ENCODE data around the gene PCDHA13.
"Not testable (repeated sequence)": the region's sequence is repeated elsewhere in the genome, so short reads cannot be mapped to it uniquely, and the experiment has no call there.

Gene PCDHA13, protein sequence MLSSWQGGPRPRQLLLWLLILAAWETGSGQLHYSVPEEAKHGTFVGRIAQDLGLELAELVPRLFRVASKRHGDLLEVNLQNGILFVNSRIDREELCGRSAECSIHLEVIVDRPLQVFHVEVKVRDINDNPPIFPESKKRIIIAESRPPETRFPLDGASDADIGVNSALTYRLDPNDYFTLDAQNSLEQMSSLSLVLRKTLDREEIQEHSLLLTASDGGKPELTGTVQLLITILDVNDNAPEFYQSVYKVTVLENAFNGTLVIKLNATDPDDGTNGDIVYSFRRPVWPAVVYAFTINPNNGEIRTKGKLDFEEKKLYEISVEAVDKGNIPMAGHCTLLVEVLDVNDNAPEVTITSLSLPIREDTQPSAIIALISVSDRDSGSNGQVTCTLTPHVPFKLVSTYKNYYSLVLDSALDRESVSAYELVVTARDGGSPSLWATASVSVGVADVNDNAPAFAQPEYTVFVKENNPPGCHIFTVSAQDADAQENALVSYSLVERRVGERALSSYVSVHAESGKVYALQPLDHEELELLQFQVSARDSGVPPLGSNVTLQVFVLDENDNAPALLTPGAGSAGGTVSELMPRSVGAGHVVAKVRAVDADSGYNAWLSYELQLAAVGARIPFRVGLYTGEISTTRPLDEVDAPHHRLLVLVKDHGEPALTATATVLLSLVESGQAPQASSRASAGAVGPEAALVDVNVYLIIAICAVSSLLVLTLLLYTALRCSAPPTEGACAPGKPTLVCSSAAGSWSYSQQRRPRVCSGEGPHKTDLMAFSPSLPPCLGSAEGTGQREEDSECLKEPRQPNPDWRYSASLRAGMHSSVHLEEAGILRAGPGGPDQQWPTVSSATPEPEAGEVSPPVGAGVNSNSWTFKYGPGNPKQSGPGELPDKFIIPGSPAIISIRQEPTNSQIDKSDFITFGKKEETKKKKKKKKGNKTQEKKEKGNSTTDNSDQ

DNA sequence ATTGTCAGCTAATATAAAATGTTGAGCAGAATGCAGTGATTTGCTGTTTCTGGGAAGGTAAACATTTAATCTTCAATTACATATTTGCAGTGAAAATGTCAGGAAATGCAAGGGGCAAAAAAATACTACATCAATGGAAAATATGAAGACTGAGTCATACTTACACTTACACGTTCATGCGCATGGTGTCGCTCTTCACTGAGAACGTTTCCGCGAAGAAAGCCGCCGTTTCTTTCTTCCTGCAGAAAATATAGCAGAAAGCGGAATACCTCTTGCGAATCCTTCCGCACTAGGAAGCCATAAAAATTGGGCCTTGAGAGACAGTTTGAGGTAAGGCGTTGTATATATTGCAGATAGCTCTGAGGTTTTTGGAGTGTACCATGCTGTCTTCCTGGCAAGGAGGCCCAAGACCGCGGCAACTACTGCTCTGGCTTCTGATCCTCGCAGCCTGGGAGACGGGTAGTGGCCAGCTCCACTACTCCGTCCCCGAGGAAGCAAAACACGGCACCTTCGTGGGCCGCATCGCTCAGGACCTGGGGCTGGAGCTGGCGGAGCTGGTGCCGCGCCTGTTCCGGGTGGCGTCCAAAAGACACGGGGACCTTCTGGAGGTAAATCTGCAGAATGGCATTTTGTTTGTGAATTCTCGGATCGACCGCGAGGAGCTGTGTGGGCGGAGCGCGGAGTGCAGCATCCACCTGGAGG lies at the start of gene PCDHA13:
Gene PCDHA13, plus strand, starts transcription at position 236 of the 702 bp plus-strand sequence. Its CDS starts 145 bp downstream, at position 381.
- no peak for DNase-seq

DNA sequence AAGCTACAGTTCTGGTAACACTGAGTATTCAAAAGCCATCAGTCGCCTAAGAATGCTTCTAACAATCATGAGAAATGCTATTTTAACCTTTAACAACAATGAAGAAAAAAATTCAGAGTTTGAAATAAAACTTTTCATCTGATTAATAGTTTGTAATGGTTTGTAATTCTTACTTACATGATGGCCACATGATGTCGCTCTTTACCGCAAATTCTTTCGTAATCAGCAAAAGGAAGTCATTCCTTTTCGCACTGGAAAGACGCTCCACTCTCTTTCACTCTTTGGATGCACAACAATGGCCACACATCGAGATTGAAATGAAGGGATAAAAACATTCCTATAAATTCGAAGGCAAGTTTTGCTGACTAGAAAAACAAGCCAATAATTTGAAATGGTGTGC lies 47.9 kb upstream of the PCDHA13 start, which contains the start of gene PCDHA7:
Gene PCDHA7, plus strand, starts transcription at position 277 of the 400 bp plus-strand sequence. Its CDS starts 115 bp downstream, at position 392.
- DNase-seq = no peak

DNA sequence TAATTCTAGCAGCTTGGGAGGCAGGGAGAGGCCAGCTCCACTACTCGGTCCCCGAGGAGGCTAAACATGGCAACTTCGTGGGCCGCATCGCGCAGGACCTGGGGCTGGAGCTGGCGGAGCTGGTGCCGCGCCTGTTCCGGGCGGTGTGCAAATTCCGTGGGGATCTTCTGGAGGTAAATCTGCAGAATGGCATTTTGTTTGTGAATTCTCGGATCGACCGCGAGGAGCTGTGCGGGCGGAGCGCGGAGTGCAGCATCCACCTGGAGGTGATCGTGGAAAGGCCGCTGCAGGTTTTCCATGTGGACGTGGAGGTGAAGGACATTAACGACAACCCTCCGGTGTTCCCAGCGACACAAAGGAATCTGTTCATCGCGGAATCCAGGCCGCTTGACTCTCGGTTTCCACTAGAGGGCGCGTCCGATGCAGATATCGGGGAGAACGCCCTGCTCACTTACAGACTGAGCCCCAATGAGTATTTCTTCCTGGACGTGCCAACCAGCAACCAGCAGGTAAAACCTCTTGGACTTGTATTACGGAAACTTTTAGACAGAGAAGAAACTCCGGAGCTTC lies 47.4 kb upstream of the PCDHA13 start:
- DNase-seq = not testable (repeated sequence)

DNA sequence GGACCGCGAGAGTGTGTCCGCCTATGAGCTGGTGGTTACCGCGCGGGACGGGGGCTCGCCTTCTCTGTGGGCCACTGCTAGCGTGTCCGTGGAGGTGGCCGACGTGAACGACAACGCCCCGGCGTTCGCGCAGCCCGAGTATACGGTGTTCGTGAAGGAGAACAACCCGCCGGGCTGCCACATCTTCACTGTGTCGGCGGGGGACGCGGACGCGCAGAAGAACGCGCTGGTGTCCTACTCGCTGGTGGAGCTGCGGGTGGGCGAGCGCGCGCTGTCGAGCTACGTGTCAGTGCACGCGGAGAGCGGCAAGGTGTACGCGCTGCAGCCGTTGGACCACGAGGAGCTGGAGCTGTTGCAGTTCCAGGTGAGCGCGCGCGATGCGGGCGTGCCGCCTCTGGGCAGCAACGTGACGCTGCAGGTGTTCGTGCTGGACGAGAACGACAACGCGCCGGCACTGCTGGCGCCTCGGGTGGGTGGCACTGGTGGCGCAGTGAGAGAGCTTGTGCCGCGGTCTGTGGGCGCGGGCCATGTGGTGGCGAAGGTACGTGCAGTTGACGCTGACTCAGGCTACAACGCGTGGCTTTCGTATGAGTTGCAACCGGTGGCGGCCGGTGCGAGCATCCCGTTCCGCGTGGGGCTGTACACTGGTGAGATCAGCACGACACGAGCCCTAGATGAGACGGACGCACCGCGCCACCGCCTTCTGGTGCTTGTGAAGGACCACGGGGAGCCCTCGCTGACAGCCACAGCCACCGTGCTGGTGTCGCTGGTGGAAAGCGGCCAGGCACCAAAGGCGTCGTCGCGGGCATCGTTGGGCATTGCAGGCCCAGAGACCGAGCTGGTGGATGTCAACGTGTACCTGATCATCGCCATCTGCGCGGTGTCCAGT lies 46.1 kb upstream of the PCDHA13 start:
- no peak for DNase-seq

DNA sequence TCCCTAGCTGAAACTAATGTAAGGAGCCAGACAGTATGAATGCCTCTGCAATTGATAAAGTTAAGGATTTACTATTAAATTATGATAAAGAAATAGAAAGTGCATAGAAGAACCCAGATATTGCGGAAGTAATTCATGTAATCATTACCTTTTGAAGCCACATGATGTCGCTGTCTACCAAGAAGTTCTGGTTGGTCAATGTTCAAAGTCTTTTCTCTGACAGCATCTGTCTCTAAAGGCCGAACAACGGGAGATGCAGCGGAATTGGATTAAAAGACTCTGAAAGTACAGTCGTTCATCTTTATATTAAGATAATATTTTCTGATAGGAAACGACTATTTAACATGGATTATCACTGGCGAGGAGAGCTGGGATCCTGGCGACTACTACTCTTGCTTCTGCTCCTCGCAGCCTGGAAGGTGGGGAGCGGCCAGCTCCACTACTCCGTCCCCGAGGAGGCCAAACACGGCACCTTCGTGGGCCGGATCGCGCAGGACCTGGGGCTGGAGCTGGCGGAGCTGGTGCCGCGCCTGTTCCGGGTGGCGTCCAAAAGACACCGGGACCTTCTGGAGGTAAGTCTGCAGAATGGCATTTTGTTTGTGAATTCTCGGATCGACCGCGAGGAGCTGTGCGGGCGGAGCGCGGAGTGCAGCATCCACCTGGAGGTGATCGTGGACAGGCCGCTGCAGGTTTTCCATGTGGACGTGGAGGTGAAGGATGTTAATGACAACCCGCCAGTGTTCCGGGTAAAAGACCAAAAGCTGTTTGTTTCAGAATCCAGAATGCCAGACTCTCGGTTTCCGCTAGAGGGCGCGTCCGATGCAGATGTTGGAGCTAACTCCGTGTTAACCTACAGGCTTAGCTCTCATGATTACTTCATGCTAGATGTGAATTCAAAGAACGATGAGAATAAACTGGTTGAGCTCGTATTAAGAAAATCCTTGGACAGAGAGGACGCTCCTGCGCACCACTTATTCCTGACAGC lies 40.7 kb upstream of the PCDHA13 start, which contains the start of gene PCDHA8:
Gene PCDHA8, plus strand, starts transcription at position 210 of the 985 bp plus-strand sequence. Its CDS starts 135 bp downstream, at position 345.
- DNase-seq = no peak

DNA sequence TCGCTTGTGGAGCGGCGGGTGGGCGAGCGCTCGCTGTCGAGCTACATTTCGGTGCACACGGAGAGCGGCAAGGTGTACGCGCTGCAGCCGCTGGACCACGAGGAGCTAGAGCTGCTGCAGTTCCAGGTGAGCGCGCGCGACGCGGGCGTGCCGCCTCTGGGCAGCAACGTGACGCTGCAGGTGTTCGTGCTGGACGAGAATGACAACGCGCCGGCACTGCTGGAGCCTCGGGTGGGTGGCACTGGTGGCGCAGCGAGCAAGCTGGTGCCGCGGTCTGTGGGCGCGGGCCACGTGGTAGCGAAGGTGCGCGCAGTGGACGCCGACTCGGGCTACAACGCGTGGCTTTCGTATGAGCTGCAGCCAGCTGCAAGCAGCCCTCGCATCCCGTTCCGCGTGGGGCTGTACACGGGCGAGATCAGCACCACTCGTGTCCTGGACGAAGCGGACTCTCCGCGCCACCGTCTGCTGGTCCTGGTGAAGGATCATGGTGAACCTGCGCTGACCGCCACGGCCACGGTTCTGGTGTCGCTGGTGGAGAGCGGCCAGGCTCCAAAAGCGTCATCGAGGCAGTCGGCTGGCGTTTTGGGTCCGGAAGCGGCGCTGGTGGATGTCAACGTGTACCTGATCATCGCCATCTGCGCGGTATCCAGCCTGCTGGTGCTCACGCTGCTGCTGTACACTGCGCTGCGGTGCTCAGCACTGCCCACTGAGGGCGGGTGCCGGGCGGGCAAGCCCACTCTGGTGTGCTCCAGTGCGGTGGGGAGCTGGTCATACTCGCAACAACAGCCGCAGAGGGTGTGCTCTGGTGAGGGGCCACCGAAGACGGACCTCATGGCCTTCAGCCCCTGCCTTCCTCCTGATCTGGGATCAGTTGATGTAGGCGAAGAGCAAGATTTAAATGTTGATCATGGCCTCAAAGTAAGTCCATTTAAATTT lies 38.9 kb upstream of the PCDHA13 start:
- DNase-seq = no peak

DNA sequence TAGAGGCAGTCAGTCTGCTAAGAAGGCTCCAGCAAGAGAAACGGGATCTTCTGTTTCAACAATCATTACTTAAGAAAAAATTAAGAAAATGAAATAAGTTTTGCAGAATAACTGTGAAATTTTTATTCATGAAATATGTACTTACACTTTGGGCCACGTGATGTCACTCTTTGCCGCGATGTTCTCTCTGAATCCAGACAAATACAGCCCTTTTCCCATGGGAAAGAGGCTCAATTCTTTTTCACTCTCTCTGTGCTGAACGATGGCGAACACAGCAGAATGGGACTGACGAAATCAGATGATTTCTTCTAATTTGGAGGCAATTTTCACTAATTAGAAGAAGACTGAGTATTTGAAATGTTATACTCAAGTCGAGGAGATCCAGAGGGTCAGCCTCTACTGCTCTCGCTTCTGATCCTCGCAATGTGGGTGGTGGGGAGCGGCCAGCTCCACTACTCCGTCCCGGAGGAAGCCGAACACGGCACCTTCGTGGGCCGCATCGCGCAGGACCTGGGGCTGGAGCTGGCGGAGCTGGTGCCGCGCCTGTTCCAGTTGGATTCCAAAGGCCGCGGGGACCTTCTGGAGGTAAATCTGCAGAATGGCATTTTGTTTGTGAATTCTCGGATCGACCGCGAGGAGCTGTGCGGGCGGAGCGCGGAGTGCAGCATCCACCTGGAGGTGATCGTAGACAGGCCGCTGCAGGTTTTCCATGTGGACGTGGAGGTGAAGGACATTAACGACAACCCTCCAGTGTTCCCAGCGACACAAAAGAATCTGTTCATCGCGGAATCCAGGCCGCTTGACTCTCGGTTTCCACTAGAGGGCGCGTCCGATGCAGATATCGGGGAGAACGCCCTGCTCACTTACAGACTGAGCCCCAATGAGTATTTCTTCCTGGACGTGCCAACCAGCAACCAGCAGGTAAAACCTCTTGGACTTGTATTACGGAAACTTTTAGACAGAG lies 33.5 kb upstream of the PCDHA13 start, which contains the start of gene PCDHA9:
Gene PCDHA9, plus strand, starts transcription at position 244 of the 964 bp plus-strand sequence. Its CDS starts 114 bp downstream, at position 358.
- not testable (repeated sequence) for DNase-seq

DNA sequence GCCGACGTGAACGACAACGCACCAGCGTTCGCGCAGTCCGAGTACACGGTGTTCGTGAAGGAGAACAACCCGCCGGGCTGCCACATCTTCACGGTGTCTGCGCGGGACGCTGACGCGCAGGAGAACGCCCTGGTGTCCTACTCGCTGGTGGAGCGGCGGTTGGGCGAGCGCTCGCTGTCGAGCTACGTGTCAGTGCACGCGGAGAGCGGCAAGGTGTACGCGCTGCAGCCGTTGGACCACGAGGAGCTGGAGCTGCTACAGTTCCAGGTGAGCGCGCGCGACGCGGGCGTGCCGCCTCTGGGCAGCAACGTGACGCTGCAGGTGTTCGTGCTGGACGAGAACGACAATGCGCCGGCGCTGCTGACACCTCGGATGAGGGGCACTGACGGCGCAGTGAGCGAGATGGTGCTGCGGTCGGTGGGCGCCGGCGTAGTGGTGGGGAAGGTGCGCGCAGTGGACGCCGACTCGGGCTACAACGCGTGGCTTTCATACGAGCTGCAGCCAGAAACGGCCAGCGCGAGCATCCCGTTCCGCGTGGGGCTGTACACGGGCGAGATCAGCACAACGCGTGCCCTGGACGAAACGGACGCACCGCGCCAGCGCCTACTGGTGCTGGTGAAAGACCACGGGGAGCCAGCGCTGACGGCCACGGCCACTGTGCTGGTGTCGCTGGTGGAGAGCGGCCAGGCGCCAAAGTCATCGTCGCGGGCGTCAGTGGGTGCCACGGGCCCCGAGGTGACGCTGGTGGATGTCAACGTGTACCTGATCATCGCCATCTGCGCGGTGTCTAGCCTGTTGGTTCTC lies 31.9 kb upstream of the PCDHA13 start:
- not testable (repeated sequence) for DNase-seq

DNA sequence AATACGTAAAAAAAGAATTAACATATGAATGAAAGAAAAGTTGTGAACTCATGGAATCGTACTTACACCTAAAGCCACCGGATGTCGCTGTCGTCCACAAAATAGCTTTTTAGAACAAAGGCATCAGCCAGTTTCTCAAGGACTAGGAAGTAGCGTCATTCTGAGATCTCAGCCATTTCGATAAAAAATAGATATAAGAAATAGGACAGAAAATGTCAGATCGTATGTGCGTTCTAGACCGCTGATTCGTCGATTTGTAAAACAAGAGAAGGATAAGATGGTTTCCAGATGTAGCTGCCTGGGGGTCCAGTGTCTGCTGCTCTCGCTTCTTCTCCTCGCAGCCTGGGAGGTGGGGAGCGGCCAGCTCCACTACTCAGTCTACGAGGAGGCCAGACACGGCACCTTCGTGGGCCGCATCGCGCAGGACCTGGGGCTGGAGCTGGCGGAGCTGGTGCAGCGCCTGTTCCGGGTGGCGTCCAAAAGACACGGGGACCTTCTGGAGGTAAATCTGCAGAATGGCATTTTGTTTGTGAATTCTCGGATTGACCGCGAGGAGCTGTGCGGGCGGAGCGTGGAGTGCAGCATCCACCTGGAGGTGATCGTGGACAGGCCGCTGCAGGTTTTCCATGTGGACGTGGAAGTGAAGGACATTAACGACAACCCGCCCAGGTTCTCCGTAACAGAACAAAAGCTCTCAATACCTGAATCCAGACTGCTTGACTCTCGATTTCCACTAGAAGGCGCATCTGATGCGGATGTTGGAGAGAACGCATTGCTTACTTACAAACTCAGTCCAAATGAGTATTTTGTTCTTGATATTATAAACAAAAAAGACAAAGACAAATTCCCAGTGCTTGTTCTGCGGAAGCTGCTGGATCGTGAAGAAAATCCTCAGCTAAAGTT lies 25.9 kb upstream of the PCDHA13 start, which contains the start of gene PCDHA10:
Gene PCDHA10, plus strand, starts transcription at position 126 of the 903 bp plus-strand sequence. Its CDS starts 152 bp downstream, at position 278.
- DNase-seq = no peak

DNA sequence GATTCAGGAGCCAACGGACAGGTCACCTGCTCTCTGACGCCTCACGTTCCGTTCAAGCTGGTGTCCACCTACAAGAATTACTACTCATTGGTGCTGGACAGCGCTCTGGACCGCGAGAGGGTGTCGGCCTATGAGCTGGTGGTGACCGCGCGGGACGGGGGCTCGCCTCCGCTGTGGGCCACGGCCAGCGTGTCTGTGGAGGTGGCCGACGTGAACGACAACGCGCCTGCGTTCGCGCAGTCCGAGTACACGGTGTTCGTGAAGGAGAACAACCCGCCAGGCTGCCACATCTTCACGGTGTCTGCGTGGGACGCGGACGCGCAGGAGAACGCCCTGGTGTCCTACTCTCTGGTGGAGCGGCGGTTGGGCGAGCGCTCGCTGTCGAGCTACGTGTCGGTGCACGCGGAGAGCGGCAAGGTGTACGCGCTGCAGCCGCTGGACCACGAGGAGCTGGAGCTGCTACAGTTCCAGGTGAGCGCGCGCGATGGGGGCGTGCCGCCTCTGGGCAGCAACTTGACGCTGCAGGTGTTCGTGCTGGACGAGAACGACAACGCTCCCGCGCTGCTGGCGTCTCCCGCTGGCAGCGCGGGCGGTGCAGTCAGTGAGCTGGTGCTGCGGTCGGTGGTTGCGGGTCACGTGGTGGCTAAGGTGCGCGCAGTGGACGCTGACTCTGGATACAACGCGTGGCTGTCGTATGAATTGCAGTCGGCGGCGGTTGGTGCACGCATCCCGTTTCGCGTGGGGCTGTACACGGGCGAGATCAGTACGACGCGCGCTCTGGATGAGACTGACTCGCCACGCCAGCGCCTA lies 24.5 kb upstream of the PCDHA13 start:
- no peak for DNase-seq

DNA sequence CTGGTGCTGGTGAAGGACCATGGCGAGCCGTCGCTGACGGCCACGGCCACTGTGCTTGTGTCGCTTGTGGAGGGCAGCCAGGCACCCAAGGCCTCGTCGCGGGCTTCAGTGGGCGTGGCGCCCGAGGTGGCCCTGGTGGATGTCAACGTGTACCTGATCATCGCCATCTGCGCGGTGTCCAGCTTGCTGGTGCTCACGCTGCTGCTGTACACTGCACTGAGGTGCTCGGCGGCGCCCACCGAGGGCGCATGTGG lies 24.0 kb upstream of the PCDHA13 start:
- no peak for DNase-seq

DNA sequence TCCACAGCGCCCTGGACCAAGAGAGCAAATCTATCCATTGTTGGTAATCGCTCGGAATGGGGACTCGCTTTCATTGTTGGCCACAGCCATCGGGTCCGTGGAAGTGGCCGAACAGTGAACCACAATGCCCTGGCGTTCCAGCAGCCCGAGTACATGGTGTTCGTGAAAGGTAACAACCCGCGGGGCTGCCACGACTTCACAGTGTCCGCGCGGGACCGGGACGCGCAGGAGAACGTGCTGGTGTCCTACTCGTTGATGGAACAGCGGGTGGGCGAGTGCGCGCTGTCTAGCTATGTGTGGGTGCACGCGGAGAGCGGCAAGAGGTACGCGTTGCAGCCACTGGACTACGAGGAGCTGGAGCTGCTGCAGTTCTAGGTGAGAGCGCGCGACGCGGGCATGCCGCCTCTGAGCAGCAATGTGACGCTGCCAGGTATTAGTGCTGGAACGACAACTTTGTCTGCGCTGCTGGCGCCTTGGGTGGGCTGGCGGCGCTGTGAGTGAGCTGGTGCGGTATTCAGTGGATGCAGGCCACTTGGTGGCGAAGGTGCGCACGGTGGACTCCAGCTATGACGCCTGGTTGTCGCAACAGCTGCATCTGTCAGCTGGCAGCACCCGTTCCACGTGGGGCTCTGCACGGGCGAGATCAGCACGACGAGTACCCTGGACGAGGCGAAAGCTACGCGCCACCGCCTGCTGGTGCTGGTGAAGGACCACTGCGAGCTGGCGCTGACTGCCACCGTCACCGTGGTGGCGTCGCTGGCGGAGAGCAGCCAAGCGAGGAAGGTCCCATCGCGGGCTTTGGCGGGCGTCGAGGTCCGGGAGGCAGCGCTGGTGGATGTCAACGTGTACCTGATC lies 19.3 kb upstream of the PCDHA13 start:
- no peak for DNase-seq

DNA sequence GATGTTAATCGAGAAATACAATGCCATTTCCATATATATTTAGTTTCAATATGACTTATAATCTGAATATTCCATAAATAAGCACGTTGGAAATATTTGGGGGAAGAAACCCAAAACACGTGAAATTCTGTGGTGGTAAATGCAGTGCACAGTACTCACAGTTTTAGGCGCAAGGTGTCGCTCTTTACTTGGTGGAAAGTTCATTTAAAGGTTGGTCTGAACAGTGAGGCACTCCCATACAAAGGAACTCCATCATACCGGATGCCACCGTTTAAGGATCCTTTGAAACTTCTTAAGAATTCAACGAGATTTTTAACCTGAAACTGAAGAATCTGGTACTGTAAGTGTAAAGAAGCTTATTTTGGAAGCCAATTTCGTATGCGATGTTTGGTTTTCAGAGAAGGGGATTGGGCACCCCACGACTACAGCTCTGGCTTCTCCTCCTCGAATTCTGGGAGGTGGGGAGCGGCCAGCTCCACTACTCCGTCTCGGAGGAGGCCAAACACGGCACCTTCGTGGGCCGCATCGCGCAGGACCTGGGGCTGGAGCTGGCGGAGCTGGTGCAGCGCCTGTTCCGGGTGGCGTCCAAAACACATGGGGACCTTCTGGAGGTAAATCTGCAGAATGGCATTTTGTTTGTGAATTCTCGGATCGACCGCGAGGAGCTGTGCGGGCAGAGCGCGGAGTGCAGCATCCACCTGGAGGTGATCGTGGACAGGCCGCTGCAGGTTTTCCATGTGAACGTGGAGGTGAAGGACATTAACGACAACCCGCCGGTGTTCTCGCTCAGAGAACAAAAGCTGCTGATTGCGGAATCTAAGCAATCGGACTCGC lies 13.0 kb upstream of the PCDHA13 start, which contains the start of gene PCDHA11:
Gene PCDHA11, plus strand, starts transcription at position 237 of the 834 bp plus-strand sequence. Its CDS starts 147 bp downstream, at position 384.
- no peak for DNase-seq
